Measurements from ENCODE around the gene SERHL2.
"Not testable (repeated sequence)": the region's sequence is repeated elsewhere in the genome, so short reads cannot be mapped to it uniquely, and the experiment has no call there.

Gene SERHL2

DNA sequence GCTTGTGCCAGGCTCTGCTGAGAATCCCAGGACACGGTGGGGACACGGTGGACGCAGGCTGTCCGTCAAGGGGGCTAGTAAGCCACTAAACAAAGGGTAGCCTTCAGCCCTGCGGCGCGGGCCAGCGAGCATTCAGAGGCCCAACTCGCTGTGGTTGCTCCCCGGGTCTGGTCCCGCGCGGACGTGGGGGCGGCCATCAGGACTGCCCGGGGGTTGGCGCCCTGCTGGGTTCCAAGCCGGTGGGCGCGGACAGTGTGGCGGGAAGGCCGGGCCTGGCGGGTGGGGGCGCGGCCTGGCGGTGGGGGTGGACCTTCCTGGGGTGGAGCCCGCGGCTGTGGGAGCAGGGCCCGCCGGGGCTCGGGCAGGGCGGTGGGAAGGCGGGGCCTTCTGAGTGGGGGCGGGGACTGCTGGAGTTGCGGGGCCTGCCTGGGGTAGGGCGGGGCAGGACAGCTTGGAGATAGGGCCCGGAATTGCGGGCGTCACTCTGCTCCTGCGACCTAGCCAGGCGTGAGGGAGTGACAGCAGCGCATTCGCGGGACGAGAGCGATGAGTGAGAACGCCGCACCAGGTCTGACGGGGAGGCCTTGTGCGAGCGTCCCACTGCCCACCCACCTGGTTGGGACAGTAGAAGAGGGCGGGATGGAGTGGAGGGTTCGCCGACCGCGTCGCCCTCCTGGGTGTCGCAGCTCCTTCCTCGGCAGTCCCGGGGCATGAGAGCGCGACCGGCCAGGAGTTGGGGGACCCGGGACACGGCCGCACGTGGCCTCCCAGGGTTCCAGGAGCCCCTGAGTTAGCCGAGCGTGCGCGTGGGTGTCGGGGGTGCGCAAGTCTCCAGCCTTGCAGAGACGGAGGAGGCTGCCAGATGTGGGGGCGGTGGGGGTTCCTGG is at the start of gene SERHL2:
Gene SERHL2 (plus strand): TSS at position 482 of the 887 bp plus-strand sequence. CDS start 65 bp downstream, at position 547.
- no peaks in the 10 kb centered on the region for H3K9me3 ChIP-seq (ENCODE audit: control insufficient read depth, insufficient read depth, low read length)
- DNase-seq (ENCODE audit: low read depth, low spot score), result peak; percentile 47
- no peaks in the 10 kb centered on the region for H3K36me3 ChIP-seq (ENCODE audit: control insufficient read depth, insufficient read depth, low read length)
- no CpG with 5 or more reads among the region's 75 CpGs for WGBS (ENCODE audit: insufficient coverage, insufficient read length)
- peaks cover 1% of the 10 kb centered on the region; the same call in 1 of the 2 replicates for H3K27me3 ChIP-seq (ENCODE audit: control insufficient read depth, insufficient read depth, low read length)
- H3K4me1 ChIP-seq (ENCODE audit: control insufficient read depth, insufficient read depth, low read length), result peaks cover 2% of the 10 kb centered on the region; the same call in 1 of the 2 replicates
- no peak within 1 kb of the TSS for H3K27ac ChIP-seq (ENCODE audit: low read length)
- peak within 1 kb of the TSS; percentile 70; the same call in 1 of the 2 replicates for H3K4me3 ChIP-seq (ENCODE audit: low read length)

GRCh38 chr22:42508327-42508974 is 45.3 kb upstream of the SERHL2 start:
- H3K4me1 ChIP-seq (ENCODE audit: control insufficient read depth, insufficient read depth, low read length); H3K9me3 ChIP-seq (ENCODE audit: control insufficient read depth, insufficient read depth, low read length); H3K36me3 ChIP-seq (ENCODE audit: control insufficient read depth, insufficient read depth, low read length); DNase-seq (ENCODE audit: low read depth, low spot score); H3K4me3 ChIP-seq (ENCODE audit: low read length); H3K27me3 ChIP-seq (ENCODE audit: control insufficient read depth, insufficient read depth, low read length); H3K27ac ChIP-seq (ENCODE audit: low read length): not testable (repeated sequence)
- no CpG with 5 or more reads among the region's 11 CpGs for whole genome bisulfite sequencing (ENCODE audit: insufficient coverage, insufficient read length)

DNA sequence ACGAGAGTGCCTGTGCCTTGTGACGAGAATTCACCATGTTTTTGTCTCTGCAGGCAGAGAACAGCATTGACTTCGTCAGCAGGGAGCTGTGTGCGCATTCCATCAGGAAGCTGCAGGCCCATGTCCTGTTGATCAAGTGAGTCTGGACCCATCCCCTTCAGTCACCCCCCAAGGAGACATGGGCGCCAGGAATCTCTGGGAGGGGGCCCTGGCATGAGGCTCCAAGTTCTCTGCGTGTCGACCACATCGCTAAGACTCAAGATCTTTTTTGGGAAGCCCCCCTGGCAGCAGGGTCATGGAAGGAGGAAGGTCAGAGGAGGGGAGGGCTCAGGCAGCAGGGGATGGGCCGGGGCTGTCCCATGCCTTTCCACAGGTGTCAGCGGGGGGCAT is 44.8 kb upstream of the SERHL2 start:
- H3K36me3 ChIP-seq (ENCODE audit: control insufficient read depth, insufficient read depth, low read length); H3K4me3 ChIP-seq (ENCODE audit: low read length); H3K4me1 ChIP-seq (ENCODE audit: control insufficient read depth, insufficient read depth, low read length); DNase-seq (ENCODE audit: low read depth, low spot score); H3K27ac ChIP-seq (ENCODE audit: low read length); H3K9me3 ChIP-seq (ENCODE audit: control insufficient read depth, insufficient read depth, low read length); H3K27me3 ChIP-seq (ENCODE audit: control insufficient read depth, insufficient read depth, low read length): not testable (repeated sequence)
- WGBS (ENCODE audit: insufficient coverage, insufficient read length), result no CpG with 5 or more reads among the region's 10 CpGs

DNA sequence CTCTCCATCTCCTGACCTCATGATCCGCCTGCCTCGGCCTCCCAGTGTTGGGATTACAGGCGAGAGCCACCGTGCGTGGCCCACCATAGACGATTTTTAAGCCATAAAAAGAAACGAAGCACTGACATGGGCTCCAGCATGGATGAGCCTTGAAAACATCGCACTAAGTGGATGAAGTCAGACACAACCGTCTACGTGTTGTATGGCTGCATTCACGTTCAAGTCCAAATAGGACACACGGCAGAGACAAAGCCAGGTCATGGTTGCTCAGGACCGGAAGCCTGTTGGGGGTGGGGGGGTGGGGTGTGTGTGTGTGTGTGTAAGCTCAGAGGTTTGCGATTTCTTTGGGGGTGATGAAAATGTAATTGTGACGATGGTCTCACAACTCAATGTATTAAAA is 44.2 kb upstream of the SERHL2 start:
- Histone ChIP-seq H3K27me3 (ENCODE audit: control insufficient read depth, insufficient read depth, low read length) (no peaks in the 10 kb centered on the region), H3K9me3 (ENCODE audit: control insufficient read depth, insufficient read depth, low read length) (no peaks in the 10 kb centered on the region), H3K4me1 (ENCODE audit: control insufficient read depth, insufficient read depth, low read length) (no peaks in the 10 kb centered on the region), H3K4me3 (ENCODE audit: low read length) (no peak overlapping the region), H3K36me3 (ENCODE audit: control insufficient read depth, insufficient read depth, low read length) (peaks cover 10% of the 10 kb centered on the region), H3K27ac (ENCODE audit: low read length) (no peak overlapping the region)
- DNase-seq (ENCODE audit: low read depth, low spot score), result no peak
- no CpG with 5 or more reads among the region's 15 CpGs for WGBS (ENCODE audit: insufficient coverage, insufficient read length)

DNA sequence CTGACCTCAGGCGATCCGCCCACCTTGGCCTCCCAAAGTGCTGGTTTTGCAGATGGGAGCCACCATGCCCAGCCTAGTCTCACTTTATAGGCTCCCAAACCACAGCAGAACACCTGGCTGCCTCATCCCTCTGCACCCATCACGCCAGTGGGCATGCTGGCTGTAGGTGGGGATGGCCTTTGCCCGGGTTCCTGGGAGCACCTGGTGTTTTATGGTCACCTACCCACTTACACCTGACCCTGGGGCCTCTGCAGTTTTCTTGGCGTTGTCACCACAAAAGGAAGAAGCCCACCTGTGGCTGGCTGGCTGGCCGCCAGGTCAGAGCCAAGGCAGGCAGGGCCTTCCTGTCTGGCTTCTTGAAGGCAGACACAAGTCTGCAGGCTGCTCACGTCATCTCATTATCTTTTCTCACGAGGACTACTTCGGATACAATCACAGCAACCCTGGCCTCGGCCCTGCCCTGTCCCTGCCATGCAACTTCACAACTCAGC is 42.3 kb upstream of the SERHL2 start:
- DNase-seq (ENCODE audit: low read depth, low spot score), result no peak

DNA sequence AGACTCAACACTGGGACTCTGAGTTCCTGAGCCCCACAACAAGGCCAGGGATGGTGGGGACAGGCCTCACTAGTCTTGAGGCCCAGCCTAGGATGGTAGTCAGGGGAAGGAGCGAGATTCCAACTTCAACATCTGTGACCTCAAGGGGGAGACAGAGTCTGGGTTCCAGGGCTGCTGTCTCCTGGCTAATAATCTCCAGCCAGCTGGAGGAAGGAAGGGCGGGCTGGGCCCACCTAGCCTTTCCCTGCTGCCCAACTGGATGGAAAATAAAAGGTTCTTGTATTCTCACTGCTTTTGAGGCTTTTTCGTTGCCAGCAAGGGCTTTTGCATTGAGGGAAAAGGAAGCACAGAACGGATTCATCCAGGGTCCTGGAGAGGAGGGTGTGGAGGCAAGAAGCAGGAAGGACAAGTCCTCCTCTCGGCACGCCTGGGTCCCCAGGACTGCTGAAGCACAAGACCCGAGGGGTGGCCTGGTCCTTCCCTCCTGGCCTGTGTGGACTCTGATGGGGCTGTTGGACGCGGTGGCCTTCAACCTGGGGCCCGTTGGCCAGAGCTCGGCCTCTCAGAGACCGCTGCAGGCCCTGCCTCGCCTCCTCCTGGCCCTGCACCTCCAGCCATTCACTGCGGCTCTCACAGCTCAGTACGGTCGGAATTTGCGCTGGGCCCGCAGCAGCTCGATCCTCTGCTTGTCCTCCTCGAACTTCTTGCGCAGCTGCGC is 41.3 kb upstream of the SERHL2 start:
- H3K36me3 ChIP-seq (ENCODE audit: control insufficient read depth, insufficient read depth, low read length), result peaks cover 10% of the 10 kb centered on the region
- not testable (repeated sequence) for H3K9me3 ChIP-seq (ENCODE audit: control insufficient read depth, insufficient read depth, low read length); DNase-seq (ENCODE audit: low read depth, low spot score); H3K27ac ChIP-seq (ENCODE audit: low read length); H3K4me3 ChIP-seq (ENCODE audit: low read length); H3K27me3 ChIP-seq (ENCODE audit: control insufficient read depth, insufficient read depth, low read length); H3K4me1 ChIP-seq (ENCODE audit: control insufficient read depth, insufficient read depth, low read length)
- no CpG with 5 or more reads among the region's 22 CpGs for WGBS (ENCODE audit: insufficient coverage, insufficient read length)

More for the DNA sequence above, 42.3 kb upstream of the SERHL2 start:
- Histone ChIP-seq H3K9me3 (ENCODE audit: control insufficient read depth, insufficient read depth, low read length) (no peaks in the 10 kb centered on the region), H3K4me1 (ENCODE audit: control insufficient read depth, insufficient read depth, low read length) (no peaks in the 10 kb centered on the region), H3K27me3 (ENCODE audit: control insufficient read depth, insufficient read depth, low read length) (no peaks in the 10 kb centered on the region), H3K4me3 (ENCODE audit: low read length) (no peak overlapping the region), H3K27ac (ENCODE audit: low read length) (no peak overlapping the region), H3K36me3 (ENCODE audit: control insufficient read depth, insufficient read depth, low read length) (peaks cover 10% of the 10 kb centered on the region)
- no CpG with 5 or more reads among the region's 10 CpGs for WGBS (ENCODE audit: insufficient coverage, insufficient read length)

- DNase-seq (ENCODE audit: low read depth, low spot score); H3K9me3 ChIP-seq (ENCODE audit: control insufficient read depth, insufficient read depth, low read length); H3K27ac ChIP-seq (ENCODE audit: low read length); H3K27me3 ChIP-seq (ENCODE audit: control insufficient read depth, insufficient read depth, low read length); H3K4me1 ChIP-seq (ENCODE audit: control insufficient read depth, insufficient read depth, low read length); H3K4me3 ChIP-seq (ENCODE audit: low read length): not testable (repeated sequence)
- peaks cover 13% of the 10 kb centered on the region for H3K36me3 ChIP-seq (ENCODE audit: control insufficient read depth, insufficient read depth, low read length)
- WGBS (ENCODE audit: insufficient coverage, insufficient read length), result no CpG with 5 or more reads among the region's 17 CpGs
Measured at GRCh38 chr22:42514331-42514730, 39.4 kb upstream of the SERHL2 start.

- H3K4me1 ChIP-seq (ENCODE audit: control insufficient read depth, insufficient read depth, low read length); DNase-seq (ENCODE audit: low read depth, low spot score); H3K4me3 ChIP-seq (ENCODE audit: low read length); H3K27me3 ChIP-seq (ENCODE audit: control insufficient read depth, insufficient read depth, low read length); H3K9me3 ChIP-seq (ENCODE audit: control insufficient read depth, insufficient read depth, low read length); H3K27ac ChIP-seq (ENCODE audit: low read length): not testable (repeated sequence)
- H3K36me3 ChIP-seq (ENCODE audit: control insufficient read depth, insufficient read depth, low read length), result peaks cover 13% of the 10 kb centered on the region
- no CpG with 5 or more reads among the region's 8 CpGs for WGBS (ENCODE audit: insufficient coverage, insufficient read length)
Measured at GRCh38 chr22:42515304-42515703, 38.5 kb upstream of the SERHL2 start.

DNA sequence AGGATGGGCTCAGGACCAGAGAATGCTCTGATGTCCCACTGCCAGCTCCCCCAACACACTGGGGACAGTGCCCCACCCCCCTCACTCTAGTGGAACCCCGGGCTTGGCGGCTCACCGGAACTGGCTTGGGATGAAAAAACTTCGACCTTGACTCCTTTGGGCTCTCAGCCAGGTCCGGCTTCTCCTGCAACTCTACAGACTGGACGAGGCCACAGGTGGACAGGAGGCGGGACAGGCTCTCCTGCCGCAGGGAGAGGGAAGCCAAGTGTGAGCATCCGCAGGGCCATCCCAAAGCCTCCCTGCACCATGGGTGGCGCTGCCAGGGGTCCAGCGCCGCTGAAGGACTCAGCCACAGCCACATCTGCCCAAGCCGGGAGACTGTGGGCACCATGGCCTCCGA is 37.9 kb upstream of the SERHL2 start:
- H3K27ac ChIP-seq (ENCODE audit: low read length), result no peak overlapping the region
- peaks cover 13% of the 10 kb centered on the region for H3K36me3 ChIP-seq (ENCODE audit: control insufficient read depth, insufficient read depth, low read length)
- no CpG with 5 or more reads among the region's 14 CpGs for WGBS (ENCODE audit: insufficient coverage, insufficient read length)
- H3K4me3 ChIP-seq (ENCODE audit: low read length), result no peak overlapping the region
- H3K9me3 ChIP-seq (ENCODE audit: control insufficient read depth, insufficient read depth, low read length), result no peaks in the 10 kb centered on the region
- no peaks in the 10 kb centered on the region for H3K4me1 ChIP-seq (ENCODE audit: control insufficient read depth, insufficient read depth, low read length)
- no peaks in the 10 kb centered on the region for H3K27me3 ChIP-seq (ENCODE audit: control insufficient read depth, insufficient read depth, low read length)
- DNase-seq (ENCODE audit: low read depth, low spot score), result no peak

DNA sequence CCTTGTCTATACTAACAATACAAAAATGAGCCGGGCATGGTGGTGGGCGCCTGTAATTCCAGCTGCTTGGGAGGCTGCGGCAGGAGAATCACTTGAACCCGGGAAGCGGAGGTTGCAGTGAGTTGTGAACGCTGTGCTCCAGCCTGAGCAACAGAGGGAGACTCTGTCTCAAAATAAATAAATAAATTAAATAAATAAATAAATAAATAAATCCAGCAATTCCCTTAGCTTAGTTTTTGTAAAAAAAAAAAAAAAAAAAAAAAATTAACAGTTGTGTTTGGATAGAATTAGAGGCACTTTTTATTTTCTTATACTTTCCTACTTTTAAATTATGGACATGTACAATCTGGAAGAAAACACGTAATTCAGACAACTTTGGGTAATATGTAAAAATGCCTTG is 36.7 kb upstream of the SERHL2 start:
- not testable (repeated sequence) for DNase-seq (ENCODE audit: low read depth, low spot score); H3K4me3 ChIP-seq (ENCODE audit: low read length); H3K4me1 ChIP-seq (ENCODE audit: control insufficient read depth, insufficient read depth, low read length); H3K27ac ChIP-seq (ENCODE audit: low read length); H3K9me3 ChIP-seq (ENCODE audit: control insufficient read depth, insufficient read depth, low read length); H3K36me3 ChIP-seq (ENCODE audit: control insufficient read depth, insufficient read depth, low read length); H3K27me3 ChIP-seq (ENCODE audit: control insufficient read depth, insufficient read depth, low read length)
- no CpG with 5 or more reads among the region's 7 CpGs for WGBS (ENCODE audit: insufficient coverage, insufficient read length)
